Skeletal muscle tissue (tissue), 5 donors: ENCODE data around the gene RNF39. TPM values are rescaled to one million over a fixed set of nuclear protein-coding genes. Genes with fewer than 3 reads are reported as not detected.
"Not testable (repeated sequence)": the region's sequence is repeated elsewhere in the genome, so short reads cannot be mapped to it uniquely, and the experiment has no call there.

Source experiments
- H3K27ac ChIP-seq: one replicate; pipeline ENCODE4 v1.7.0; 2013; ENCODE audit warnings: mild to moderate bottlenecking, low read depth, low read length, inconsistent platforms
- H3K27me3 ChIP-seq, 3 donors: one replicate each; pipeline ENCODE4 v1.7.0; 2013; ENCODE audit warnings: low read length in 3 of 3; ENCODE audit not compliant: control insufficient read depth in 3 of 3, insufficient read depth in 3 of 3
- H3K36me3 ChIP-seq, 3 donors: one replicate each; pipeline ENCODE4 v1.7.0; 2013; ENCODE audit warnings: low read length in 3 of 3; ENCODE audit not compliant: control insufficient read depth in 3 of 3, insufficient read depth in 3 of 3
- H3K4me1 ChIP-seq, 3 donors: one replicate each; pipeline ENCODE4 v1.7.0; 2013; ENCODE audit warnings: low read length in 3 of 3, mild to moderate bottlenecking in 3 of 3; ENCODE audit not compliant: control insufficient read depth in 3 of 3, insufficient read depth in 3 of 3
- H3K4me3 ChIP-seq, 3 donors: one replicate each; pipeline ENCODE4 v1.7.0; 2013; ENCODE audit warnings: low read length in 3 of 3
- H3K9ac ChIP-seq, 3 donors: one replicate each; pipeline ENCODE4 v1.7.0; 2013; ENCODE audit warnings: low read length in 3 of 3, mild to moderate bottlenecking in 3 of 3, moderate library complexity in 2 of 3, low read depth in 1 of 3
- H3K9me3 ChIP-seq, 3 donors: one replicate each; pipeline ENCODE4 v1.7.0; 2013; ENCODE audit warnings: low read length in 3 of 3; ENCODE audit not compliant: control insufficient read depth in 3 of 3
- small RNA-seq: library from RNA; depleted of rRNA; stranded (forward); fragments of <200 nt; gene quantifications from one replicate; pipeline ENCODE3, GENCODE V24; 2014
- total RNA-seq: library from RNA; depleted of rRNA; stranded (reverse); fragments of >200 nt; gene quantifications from one replicate; pipeline ENCODE4 v1.2.3, GENCODE V29; 2014
- donor health status: Osteomylitis.

RNF39 gene
- total RNA-seq, 1 donor from 2014 or later = not detected

DNA sequence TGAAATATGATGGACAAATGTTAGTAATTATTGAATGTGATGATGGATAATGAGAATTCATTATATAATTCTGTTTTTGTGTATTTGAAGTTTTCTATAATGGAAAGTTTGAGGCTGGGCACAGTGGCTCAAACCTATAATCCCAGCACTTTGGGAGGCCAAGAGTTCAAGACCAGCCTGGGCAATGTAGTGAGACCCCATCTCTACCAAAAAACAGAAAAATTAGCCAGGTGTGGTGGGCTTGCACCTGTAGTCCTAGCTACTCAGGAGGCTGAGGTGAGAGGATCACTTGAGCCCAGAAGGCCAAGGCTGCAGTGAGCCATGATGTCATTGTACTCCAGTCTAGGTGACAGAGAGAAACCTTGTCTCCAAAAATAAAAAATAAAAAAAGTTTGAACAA lies 52.9 kb downstream of the RNF39 start:
- not testable (repeated sequence) for H3K9ac ChIP-seq, H3K4me3 ChIP-seq, H3K9me3 ChIP-seq, H3K4me1 ChIP-seq, H3K36me3 ChIP-seq, H3K27me3 ChIP-seq, H3K27ac ChIP-seq

DNA sequence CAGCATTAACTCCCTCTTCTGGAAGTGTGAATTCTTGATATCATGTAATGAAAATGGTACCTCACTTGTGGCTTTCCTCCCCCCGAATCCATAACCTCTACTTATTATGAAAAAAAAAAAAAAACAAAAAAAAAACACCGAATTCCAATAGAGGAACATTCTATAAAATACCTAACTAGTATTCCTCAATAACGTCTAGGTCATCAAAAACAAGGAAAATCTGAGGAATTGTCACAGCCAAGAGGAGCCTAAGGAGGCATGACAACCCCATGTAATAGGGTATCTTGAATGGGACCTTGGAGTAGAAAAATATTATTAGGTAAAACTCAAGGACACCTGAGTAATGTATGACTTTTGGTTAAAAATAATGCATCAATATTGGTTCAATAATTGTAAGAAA lies 53.4 kb downstream of the RNF39 start:
- H3K9ac ChIP-seq = no peak overlapping the region
- no peaks in the 10 kb centered on the region for H3K9me3 ChIP-seq
- H3K27me3 ChIP-seq = no peaks in the 10 kb centered on the region
- peaks cover 0 to 7% (median 5%) of the 10 kb centered on the region in 3 donors for H3K36me3 ChIP-seq
- no peak overlapping the region for H3K27ac ChIP-seq
- H3K4me3 ChIP-seq = no peak overlapping the region
- no peaks in the 10 kb centered on the region for H3K4me1 ChIP-seq

GRCh38 chr6:30020626-30021025 lies 54.9 kb downstream of the RNF39 start:
- peaks cover 0 to 7% (median 5%) of the 10 kb centered on the region in 3 donors for H3K36me3 ChIP-seq
- H3K9ac ChIP-seq = no peak overlapping the region
- no peaks in the 10 kb centered on the region for H3K9me3 ChIP-seq
- no peaks in the 10 kb centered on the region for H3K4me1 ChIP-seq
- H3K4me3 ChIP-seq = no peak overlapping the region
- no peaks in the 10 kb centered on the region for H3K27me3 ChIP-seq
- H3K27ac ChIP-seq = no peak overlapping the region

Small RNAs within 50 kb of the gene (small RNA-seq; reads per million reads assigned to genes)
- gene RF02218 (not detected), gene RF02219 (not detected), gene RF02220 (not detected)

Other genes with a start within 250 kb of the RNF39 start
- gene HLA-G, start 247.9 kb downstream of the RNF39 start, total RNA-seq = not detected
- gene HLA-A, start 133.2 kb downstream of the RNF39 start, total RNA-seq = 113 TPM
- 31.8 TPM for gene POLR1H, start 14.5 kb downstream of the RNF39 start, total RNA-seq
- 6.8 TPM for gene PPP1R11, start 8.6 kb downstream of the RNF39 start, total RNA-seq
- gene TRIM31, start 37.3 kb upstream of the RNF39 start, total RNA-seq = not detected
- not detected for gene TRIM40, start 60.4 kb upstream of the RNF39 start, total RNA-seq
- 2.1 TPM for gene TRIM10, start 85.4 kb upstream of the RNF39 start, total RNA-seq
- gene TRIM15, start 87.8 kb upstream of the RNF39 start, total RNA-seq = not detected
- 8.4 TPM for gene TRIM26, start 137.6 kb upstream of the RNF39 start, total RNA-seq